ENCODE results near the gene SLC5A2.
"Not testable (repeated sequence)": the region's sequence is repeated elsewhere in the genome, so short reads cannot be mapped to it uniquely, and the experiment has no call there.

SLC5A2 gene

GRCh38 chr16:31477220-31478216 lies 5.4 kb upstream of the SLC5A2 start:
- DNase-seq, result no peak

GRCh38 chr16:31478956-31479355 lies 4.0 kb upstream of the SLC5A2 start:
- no peak for DNase-seq

GRCh38 chr16:31479751-31480150 lies 3.2 kb upstream of the SLC5A2 start:
- DNase-seq, result no peak

DNA sequence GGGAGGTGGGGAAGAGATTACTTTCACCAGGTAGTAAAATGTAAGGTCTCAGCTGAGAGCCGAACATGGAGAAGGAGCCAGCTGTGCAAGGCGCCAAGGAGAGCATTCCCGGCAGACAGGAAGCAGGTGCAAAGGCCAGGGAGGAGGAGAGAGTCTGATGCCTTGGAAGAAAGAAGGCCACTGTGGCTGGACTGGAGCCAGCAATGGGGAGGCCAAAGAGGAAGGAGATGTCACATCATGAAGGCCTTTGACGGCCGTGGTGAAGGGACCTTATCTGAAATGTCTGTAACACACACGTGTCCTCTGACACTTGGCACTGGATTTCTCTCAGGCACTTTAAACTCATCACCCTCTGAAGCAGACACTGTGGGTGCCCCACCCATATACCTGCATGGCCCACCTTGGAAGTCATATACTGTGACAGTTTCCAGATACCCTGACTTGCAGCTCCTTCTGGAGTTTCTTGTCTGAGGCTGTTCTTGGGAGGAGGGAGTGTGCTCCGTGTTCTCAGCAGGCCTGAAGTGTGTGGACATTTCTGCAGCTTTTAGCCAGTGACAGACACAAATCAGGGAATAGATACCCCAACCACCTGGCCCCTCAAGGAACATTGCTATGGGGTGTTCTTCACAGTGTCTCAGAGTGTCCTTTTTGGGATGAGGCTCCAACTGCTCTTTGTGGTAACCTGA lies 1.9 kb upstream of the SLC5A2 start:
- no peak for DNase-seq

GRCh38 chr16:31484048-31484447 lies 1.1 kb downstream of the SLC5A2 start:
- DNase-seq, result not testable (repeated sequence)

- no peak for DNase-seq
Measured at GRCh38 chr16:31484491-31485171, 1.7 kb downstream of the SLC5A2 start.

GRCh38 chr16:31485571-31485970 lies 2.6 kb downstream of the SLC5A2 start:
- no peak for DNase-seq

DNA sequence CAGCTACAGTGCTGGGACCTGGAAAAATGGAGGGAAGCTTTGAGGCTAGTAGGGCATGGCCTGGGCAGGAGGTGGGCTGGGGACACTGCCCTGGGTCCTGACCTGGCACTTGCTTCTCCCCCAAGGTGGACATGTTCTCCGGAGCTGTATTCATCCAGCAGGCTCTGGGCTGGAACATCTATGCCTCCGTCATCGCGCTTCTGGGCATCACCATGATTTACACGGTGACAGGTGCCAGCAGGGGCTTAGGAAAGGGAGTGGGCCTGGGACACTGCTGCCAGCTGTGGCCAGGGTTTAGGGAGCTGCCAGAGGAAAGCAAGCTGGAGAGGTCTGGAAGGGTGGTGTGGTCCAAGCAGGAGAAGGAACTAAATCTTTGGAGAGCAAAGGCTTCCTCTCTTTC lies 3.1 kb downstream of the SLC5A2 start:
- no peak for DNase-seq

DNA sequence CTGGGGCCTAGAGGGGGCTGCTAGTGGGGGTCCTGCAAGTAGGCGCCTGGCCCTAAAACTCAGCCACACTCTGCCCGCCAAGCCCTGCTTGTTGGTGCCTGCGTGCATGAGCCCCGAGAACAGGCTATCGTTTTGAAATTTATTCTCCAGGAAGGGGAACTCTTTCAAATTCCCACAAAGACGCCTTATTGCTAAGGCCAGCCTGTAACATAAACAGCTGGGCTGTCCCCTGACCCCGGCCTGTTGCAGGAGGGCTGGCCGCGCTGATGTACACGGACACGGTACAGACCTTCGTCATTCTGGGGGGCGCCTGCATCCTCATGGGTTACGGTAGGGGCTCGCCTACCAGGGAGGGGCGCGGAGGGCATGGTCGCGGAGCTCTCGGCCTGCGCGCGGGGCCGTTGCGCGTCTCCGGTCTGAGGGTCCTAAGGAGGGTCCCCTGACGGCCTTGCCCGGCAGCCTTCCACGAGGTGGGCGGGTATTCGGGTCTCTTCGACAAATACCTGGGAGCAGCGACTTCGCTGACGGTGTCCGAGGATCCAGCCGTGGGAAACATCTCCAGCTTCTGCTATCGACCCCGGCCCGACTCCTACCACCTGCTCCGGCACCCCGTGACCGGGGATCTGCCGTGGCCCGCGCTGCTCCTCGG lies 4.3 kb downstream of the SLC5A2 start:
- no peak for DNase-seq

DNA sequence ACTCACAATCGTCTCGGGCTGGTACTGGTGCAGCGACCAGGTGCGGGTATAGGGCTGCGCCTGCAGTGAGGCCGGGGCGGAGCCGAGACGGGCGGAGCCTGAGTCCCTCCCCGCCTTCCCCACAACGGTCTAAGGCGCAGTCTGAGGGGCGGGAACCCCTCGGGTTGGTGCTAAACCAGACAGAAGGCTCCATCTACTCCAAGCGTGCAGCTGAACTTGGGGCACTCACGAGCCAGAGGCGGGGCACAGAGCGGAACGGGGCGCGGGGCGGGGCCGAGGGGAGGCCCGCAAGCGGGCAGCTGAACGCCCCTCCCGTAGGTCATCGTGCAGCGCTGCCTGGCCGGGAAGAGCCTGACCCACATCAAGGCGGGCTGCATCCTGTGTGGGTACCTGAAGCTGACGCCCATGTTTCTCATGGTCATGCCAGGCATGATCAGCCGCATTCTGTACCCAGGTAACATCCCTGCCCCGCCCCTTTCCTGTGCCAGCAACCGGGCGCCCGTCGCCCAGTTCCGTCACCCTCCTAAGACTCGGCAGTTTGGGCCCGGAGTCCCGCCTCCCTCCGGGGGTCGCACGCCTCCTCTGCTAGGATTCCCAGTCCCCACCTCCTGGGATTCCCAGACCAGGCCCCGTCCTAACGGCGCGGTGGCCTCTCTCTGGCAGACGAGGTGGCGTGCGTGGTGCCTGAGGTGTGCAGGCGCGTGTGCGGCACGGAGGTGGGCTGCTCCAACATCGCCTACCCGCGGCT lies 5.0 kb downstream of the SLC5A2 start:
- peak; percentile 61 for DNase-seq

DNA sequence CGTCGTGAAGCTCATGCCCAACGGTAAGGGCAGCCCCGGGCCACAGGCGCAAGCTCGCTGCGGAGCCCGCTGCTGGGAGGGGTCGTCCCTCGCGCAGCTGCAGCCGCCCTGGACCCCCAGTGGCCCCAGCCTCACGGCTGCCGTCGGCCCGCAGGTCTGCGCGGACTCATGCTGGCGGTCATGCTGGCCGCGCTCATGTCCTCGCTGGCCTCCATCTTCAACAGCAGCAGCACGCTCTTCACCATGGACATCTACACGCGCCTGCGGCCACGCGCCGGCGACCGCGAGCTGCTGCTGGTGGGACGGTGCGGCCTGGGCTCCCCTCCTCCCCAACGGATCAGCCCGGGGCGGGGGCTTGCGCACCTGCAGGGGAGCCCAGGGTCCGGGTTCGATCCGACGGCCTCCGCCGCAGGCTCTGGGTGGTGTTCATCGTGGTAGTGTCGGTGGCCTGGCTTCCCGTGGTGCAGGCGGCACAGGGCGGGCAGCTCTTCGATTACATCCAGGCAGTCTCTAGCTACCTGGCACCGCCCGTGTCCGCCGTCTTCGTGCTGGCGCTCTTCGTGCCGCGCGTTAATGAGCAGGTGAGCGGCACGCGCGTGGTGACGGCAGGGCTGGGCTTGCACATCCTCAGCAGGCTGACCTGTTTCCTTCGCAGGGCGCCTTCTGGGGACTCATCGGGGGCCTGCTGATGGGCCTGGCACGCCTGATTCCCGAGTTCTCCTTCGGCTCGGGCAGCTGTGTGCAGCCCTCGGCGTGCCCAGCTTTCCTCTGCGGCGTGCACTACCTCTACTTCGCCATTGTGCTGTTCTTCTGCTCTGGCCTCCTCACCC lies 5.8 kb downstream of the SLC5A2 start:
- peak; percentile 9 for DNase-seq

DNA sequence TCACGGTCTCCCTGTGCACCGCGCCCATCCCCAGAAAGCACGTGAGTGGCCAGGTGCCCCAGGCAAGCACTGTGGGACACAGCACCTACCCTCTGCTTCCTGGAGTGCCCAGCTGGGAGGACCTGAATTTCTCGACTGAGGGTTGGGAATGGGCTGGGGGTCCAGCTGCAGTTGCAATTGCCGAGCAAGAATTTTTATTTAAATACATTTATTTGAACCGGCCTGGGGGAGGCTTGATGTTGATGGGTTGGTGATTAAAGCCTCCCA lies 6.3 kb downstream of the SLC5A2 start:
- DNase-seq, result no peak

- DNase-seq, result no peak
Measured at GRCh38 chr16:31489616-31490584, 7.0 kb downstream of the SLC5A2 start.

- no peak for DNase-seq
Measured at GRCh38 chr16:31491778-31492418, 9.0 kb downstream of the SLC5A2 start.

DNA sequence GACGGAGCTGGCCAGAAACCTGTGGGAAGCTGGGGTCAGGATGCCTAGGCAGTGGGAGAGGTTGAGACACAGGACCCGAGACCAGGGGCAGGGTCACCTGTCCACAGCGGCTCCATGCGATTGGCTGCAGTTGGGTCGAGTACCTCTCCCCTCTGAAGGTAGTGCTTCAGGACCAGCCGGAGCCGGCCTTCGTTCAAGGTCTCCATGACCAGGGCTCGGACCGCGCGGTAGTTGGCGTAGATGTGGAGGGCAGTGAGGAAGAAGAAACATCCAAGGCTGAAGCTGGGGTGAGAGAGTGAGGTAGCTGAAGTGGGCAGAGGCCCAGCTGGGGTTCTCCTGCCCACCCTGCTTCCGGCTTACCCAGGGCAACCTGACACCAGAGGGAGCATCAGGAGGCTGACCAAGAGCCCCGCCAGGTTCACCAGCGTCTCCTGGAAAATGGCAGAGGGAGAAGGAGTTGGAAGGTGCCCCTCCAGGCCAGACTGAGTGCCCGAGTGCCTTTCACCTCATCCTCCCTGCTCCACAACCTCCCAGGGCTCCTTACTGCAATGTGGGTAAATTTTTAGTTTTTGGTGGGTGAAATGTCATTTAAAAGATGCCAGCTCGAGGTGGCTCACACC lies 10.7 kb downstream of the SLC5A2 start:
- no peak for DNase-seq

- DNase-seq, result no peak
Measured at GRCh38 chr16:31496670-31497069, 13.7 kb downstream of the SLC5A2 start.

GRCh38 chr16:31498493-31498892 lies 15.6 kb downstream of the SLC5A2 start:
- no peak for DNase-seq

DNA sequence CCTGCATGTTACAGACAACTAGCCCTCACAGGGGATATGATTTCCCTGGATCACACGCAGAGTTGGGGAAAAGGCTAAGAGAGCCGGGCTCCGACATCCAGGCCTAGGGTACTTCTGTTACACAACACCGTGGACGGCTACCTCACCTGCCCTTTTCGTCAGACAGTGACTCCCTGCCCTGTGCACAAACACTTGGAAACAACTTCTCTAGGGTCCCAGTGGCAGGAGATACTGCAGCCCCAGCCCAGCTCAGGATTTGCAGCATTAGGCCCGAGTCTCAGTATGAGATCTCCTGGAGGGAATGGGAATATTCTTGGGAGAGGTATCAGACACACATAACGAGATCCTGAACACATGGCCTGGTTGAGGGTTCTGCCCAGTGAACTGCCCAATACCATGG lies 17.0 kb downstream of the SLC5A2 start:
- DNase-seq, result no peak

DNA sequence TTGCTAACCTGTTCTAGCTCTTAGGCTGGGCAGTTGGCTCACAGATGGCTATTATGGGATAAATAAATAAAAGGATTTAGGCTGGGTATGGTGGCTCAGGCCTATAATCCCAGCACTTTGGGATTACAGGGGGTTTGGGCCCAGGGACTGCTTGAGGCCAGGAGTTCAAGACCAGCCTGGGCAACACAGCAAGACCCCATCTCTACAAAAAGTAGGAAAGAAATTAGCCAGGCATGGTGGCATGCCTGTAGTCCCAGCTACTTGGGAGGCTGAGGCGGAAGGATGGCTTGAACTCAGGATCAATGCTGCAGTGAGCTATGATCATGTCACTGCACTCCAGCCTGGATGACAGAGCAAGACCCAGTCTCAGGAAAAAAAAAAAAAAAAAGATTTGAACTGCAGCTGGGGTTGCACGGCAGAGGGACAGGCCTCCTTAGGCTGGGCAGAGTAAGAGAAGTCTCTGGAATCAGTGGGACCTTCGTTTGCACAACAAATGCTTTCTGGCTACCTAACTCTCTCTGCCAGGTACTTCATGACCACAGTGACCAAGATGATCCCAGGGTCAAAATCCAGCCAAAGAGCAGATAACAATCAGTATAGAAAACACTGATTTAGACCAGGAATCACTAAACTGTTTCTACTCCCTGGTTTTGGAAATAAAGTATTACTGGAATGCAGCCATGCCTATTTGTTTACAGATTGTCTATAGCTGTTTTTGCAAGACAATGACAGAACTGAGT lies 18.5 kb downstream of the SLC5A2 start:
- no peak for DNase-seq

Data from NCI-H1105 (cell line).